DND-41 (cell line): ENCODE results near the gene NARS2.
A peak's percentile ranks its signal among the peaks of the same experiment; 100 is the strongest.

Experiments
- ATAC-seq: fragments of 200-7000 bp; cut with Tn5 transposase; 3 replicates; pipeline ENCODE4 v1.9.1; 2021; ENCODE audit warnings: low read depth; ENCODE audit not compliant: insufficient read depth
- DNase-seq: peaks from one replicate; pipeline ENCODE4 v3.0.0-alpha.2; 2020
- H2AFZ ChIP-seq: 2 replicates; pipeline ENCODE4 v1.6.0; 2012; ENCODE audit warnings: low read depth, low read length
- H3K27ac ChIP-seq: 2 replicates; pipeline ENCODE4 v1.5.1; 2012; ENCODE audit warnings: low read length, inconsistent platforms
- H3K27me3 ChIP-seq: fragments of 200-600 bp; sonication (generic); 2 replicates; pipeline ENCODE4 v1.6.0; 2012; ENCODE audit warnings: low read length, mild to moderate bottlenecking, inconsistent platforms; ENCODE audit not compliant: insufficient read depth, poor library complexity
- H3K36me3 ChIP-seq: 2 replicates; pipeline ENCODE4 v1.5.1; 2012; ENCODE audit warnings: low read length, inconsistent platforms; ENCODE audit not compliant: insufficient read depth
- H3K4me1 ChIP-seq: 2 replicates; pipeline ENCODE4 v1.5.1; 2012; ENCODE audit warnings: mild to moderate bottlenecking, low read length; ENCODE audit not compliant: insufficient read depth
- H3K4me2 ChIP-seq: 2 replicates; pipeline ENCODE4 v1.6.0; 2012; ENCODE audit warnings: mild to moderate bottlenecking, moderate library complexity, low read length, inconsistent platforms; ENCODE audit not compliant: insufficient read depth
- H3K4me3 ChIP-seq, 2 experiments: fragments of 200-600 bp in 1 of 2; shearing (Covaris generic) in 1 of 2; 2 replicates each; pipeline ENCODE4 v1.5.1; 2012 to 2016; ENCODE audit warnings: inconsistent platforms in 2 of 2, low read length in 2 of 2, mild to moderate bottlenecking in 2 of 2, low read depth in 1 of 2, moderate library complexity in 1 of 2
- H3K79me2 ChIP-seq: 2 replicates; pipeline ENCODE4 v1.6.0; 2012; ENCODE audit warnings: low read length, inconsistent platforms; ENCODE audit not compliant: insufficient read depth
- H3K9ac ChIP-seq: 2 replicates; pipeline ENCODE4 v1.6.0; 2012; ENCODE audit warnings: low read depth, mild to moderate bottlenecking, inconsistent platforms, low read length, moderate library complexity
- H3K9me3 ChIP-seq: 2 replicates; pipeline ENCODE4 v1.5.1; 2012; ENCODE audit warnings: low read length, moderate library complexity, mild to moderate bottlenecking, inconsistent platforms; ENCODE audit not compliant: insufficient read depth, severe bottlenecking
- H4K20me1 ChIP-seq: 2 replicates; pipeline ENCODE4 v1.6.0; 2012; ENCODE audit warnings: low read length; ENCODE audit not compliant: insufficient read depth
- CTCF ChIP-seq: IDR thresholded peaks from 2 replicates; pipeline ENCODE4 v1.5.1; 2012; ENCODE audit warnings: borderline replicate concordance, low read length, moderate library complexity, mild to moderate bottlenecking; ENCODE audit not compliant: poor library complexity, severe bottlenecking; ENCODE audit errors: extremely low read depth
- EZH2 ChIP-seq: IDR thresholded peaks from 3 replicates; pipeline ENCODE4 v1.6.1; 2012; ENCODE audit warnings: borderline replicate concordance, low read depth, mild to moderate bottlenecking, moderate library complexity, low read length, inconsistent platforms; ENCODE audit not compliant: severe bottlenecking

NARS2 gene

GRCh38 chr11:78572394-78572793, 2.3 kb downstream of the NARS2 start:
- H3K4me2 ChIP-seq = peak overlapping the region; percentile 66; the same call in 1 of the 2 replicates
- TF ChIP-seq EZH2 (no peak), CTCF (no peak)
- peaks cover 4% of the 10 kb centered on the region; the same call in 1 of the 2 replicates for H4K20me1 ChIP-seq
- DNase-seq = no peak
- no peak overlapping the region for H3K27ac ChIP-seq
- H3K4me3 ChIP-seq = peak overlapping the region in 1 of 2 experiments; percentile 11; a peak in 1 of 4 replicates
- H3K9ac ChIP-seq = no peak overlapping the region; the same call in 1 of the 2 replicates
- H3K36me3 ChIP-seq = peaks cover 41% of the 10 kb centered on the region
- H3K9me3 ChIP-seq = no peaks in the 10 kb centered on the region
- H2AFZ ChIP-seq = no peak overlapping the region
- peaks cover 48% of the 10 kb centered on the region for H3K79me2 ChIP-seq
- H3K4me1 ChIP-seq = peaks cover 40% of the 10 kb centered on the region
- no peak for ATAC-seq
- H3K27me3 ChIP-seq = no peaks in the 10 kb centered on the region

- ATAC-seq (no peak), DNase-seq (no peak)
- H4K20me1 ChIP-seq = peaks cover 4% of the 10 kb centered on the region; the same call in 1 of the 2 replicates
- H3K4me2 ChIP-seq = no peak overlapping the region
- no peak for TF ChIP-seq CTCF
- TF ChIP-seq EZH2 = no peak
- H3K9me3 ChIP-seq = no peaks in the 10 kb centered on the region
- no peak overlapping the region for H3K27ac ChIP-seq
- no peak overlapping the region for H3K9ac ChIP-seq
- no peak overlapping the region for H3K4me3 ChIP-seq
- peaks cover 38% of the 10 kb centered on the region for H3K4me1 ChIP-seq
- H3K27me3 ChIP-seq = no peaks in the 10 kb centered on the region
- H3K79me2 ChIP-seq = peaks cover 51% of the 10 kb centered on the region
- no peak overlapping the region for H2AFZ ChIP-seq
- H3K36me3 ChIP-seq = peaks cover 64% of the 10 kb centered on the region
Measured at GRCh38 chr11:78570031-78570430, 4.6 kb downstream of the NARS2 start.

- H3K9me3 ChIP-seq = no peaks in the 10 kb centered on the region
- ATAC-seq (no peak), DNase-seq (no peak)
- no peak overlapping the region for H3K4me2 ChIP-seq
- peaks cover 70% of the 10 kb centered on the region for H3K36me3 ChIP-seq
- no peaks in the 10 kb centered on the region for H3K27me3 ChIP-seq
- H2AFZ ChIP-seq = no peak overlapping the region
- no peak overlapping the region for H3K27ac ChIP-seq
- H3K79me2 ChIP-seq = peaks cover 52% of the 10 kb centered on the region
- TF ChIP-seq EZH2 (no peak), CTCF (no peak)
- H3K4me1 ChIP-seq = peaks cover 42% of the 10 kb centered on the region
- no peaks in the 10 kb centered on the region for H4K20me1 ChIP-seq
- no peak overlapping the region for H3K9ac ChIP-seq
- no peak overlapping the region for H3K4me3 ChIP-seq
Measured at GRCh38 chr11:78567209-78567608, 7.5 kb downstream of the NARS2 start.
